ENCODE results near the gene SP5. TPM values are rescaled to one million over a fixed set of nuclear protein-coding genes. Genes with fewer than 3 reads are reported as not detected.

SP5 gene
- total RNA-seq, 2 donors from 2014 or later = 0.33 TPM; not detected in 1

- no peak for TF ChIP-seq CTCF (IDR thresholded peaks at IDR 0.05)
- H3K4me3 ChIP-seq = no peak overlapping the region
- no peaks in the 10 kb centered on the region for H3K9me3 ChIP-seq
- no peak overlapping the region for H3K27ac ChIP-seq
- H3K27me3 ChIP-seq = no peaks in the 10 kb centered on the region
- H3K36me3 ChIP-seq = no peaks in the 10 kb centered on the region
- no peaks in the 10 kb centered on the region for H3K4me1 ChIP-seq
- no peak for DNase-seq (ENCODE audit: low spot score)
Observed at GRCh38 chr2:170675701-170676100, 39.4 kb upstream of the SP5 start.

GRCh38 chr2:170679607-170680079 lies 35.5 kb upstream of the SP5 start:
- Histone ChIP-seq H3K9me3 (no peaks in the 10 kb centered on the region), H3K4me1 (no peaks in the 10 kb centered on the region), H3K27me3 (no peaks in the 10 kb centered on the region), H3K36me3 (no peaks in the 10 kb centered on the region), H3K4me3 (no peak overlapping the region), H3K27ac (no peak overlapping the region)
- no peak for TF ChIP-seq CTCF (IDR thresholded peaks at IDR 0.05)
- DNase-seq (ENCODE audit: low spot score) = no peak

- Histone ChIP-seq H3K36me3 (no peaks in the 10 kb centered on the region), H3K9me3 (no peaks in the 10 kb centered on the region), H3K4me1 (no peaks in the 10 kb centered on the region), H3K4me3 (no peak overlapping the region), H3K27ac (no peak overlapping the region), H3K27me3 (no peaks in the 10 kb centered on the region)
- no peak for DNase-seq (ENCODE audit: low spot score)
- no peak for TF ChIP-seq CTCF (IDR thresholded peaks at IDR 0.05)
Observed at GRCh38 chr2:170680172-170680941, 34.8 kb upstream of the SP5 start.

GRCh38 chr2:170681311-170681710 lies 33.8 kb upstream of the SP5 start:
- H3K4me3 ChIP-seq = no peak overlapping the region
- H3K4me1 ChIP-seq = no peaks in the 10 kb centered on the region
- no peak for TF ChIP-seq CTCF (IDR thresholded peaks at IDR 0.05)

GRCh38 chr2:170685591-170685990 lies 29.5 kb upstream of the SP5 start:
- Histone ChIP-seq H3K4me1 (no peaks in the 10 kb centered on the region), H3K36me3 (no peaks in the 10 kb centered on the region), H3K27ac (no peak overlapping the region), H3K4me3 (no peak overlapping the region), H3K27me3 (no peaks in the 10 kb centered on the region), H3K9me3 (no peaks in the 10 kb centered on the region)
- no peak for TF ChIP-seq CTCF (IDR thresholded peaks at IDR 0.05)
- DNase-seq (ENCODE audit: low spot score) = no peak

More at GRCh38 chr2:170681311-170681710, 33.8 kb upstream of the SP5 start:
- DNase-seq (ENCODE audit: low spot score) = no peak
- Histone ChIP-seq H3K9me3 (no peaks in the 10 kb centered on the region), H3K36me3 (no peaks in the 10 kb centered on the region), H3K27ac (no peak overlapping the region), H3K27me3 (no peaks in the 10 kb centered on the region)

- Histone ChIP-seq H3K4me3 (no peak overlapping the region), H3K9me3 (no peaks in the 10 kb centered on the region), H3K27ac (no peak overlapping the region), H3K4me1 (no peaks in the 10 kb centered on the region), H3K27me3 (no peaks in the 10 kb centered on the region), H3K36me3 (no peaks in the 10 kb centered on the region)
- TF ChIP-seq CTCF (IDR thresholded peaks at IDR 0.05) = no peak
- no peak for DNase-seq (ENCODE audit: low spot score)
Observed at GRCh38 chr2:170689481-170689880, 25.7 kb upstream of the SP5 start.
